HuH-7 (cell line): ENCODE data around the gene SPATA9.
"Not testable (repeated sequence)": the region's sequence is repeated elsewhere in the genome, so short reads cannot be mapped to it uniquely, and the experiment has no call there.

Experiments used
- DNase-seq: peaks from one replicate; pipeline ENCODE4 v3.0.0; 2011; ENCODE audit warnings: low spot score

The SPATA9 gene

GRCh38 chr5:95717439-95717838 lies 34.6 kb upstream of the SPATA9 start:
- no peak for DNase-seq

- no peak for DNase-seq
Observed at GRCh38 chr5:95715799-95716461, 33.1 kb upstream of the SPATA9 start.

DNA sequence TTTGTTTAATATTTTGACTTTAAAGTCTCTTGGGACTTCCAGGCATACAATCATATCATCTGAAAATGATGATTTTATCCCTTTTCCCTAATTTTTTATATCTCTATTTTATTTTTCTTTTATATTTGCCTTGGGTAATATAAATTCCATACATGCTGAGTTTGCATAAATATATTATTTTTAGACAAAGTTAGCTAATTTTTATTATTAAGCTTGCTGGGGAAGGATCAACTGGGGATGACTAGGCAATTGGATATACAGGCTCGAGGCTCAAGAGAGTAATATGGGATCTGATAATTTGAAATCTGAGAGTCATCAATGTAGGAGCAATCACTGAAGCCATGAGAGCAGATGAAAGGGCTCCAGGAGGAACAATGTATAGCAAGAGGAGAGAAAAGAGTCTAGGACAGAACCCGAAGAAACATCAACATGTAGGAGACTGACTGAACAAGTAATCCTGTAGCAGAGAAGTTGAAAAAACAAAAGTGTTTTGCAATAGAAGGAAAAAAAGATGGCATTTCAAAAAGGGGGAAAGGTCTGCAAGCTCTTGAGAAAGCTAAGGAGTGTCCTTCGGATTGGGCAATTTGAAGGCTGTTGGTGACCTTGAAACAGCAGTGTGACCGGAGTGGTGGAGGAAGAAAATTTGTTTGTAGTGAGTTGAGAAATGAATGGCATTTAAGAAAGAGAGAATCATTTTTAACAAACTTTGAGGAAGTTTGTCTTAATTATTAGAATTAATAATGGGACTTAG lies 31.3 kb upstream of the SPATA9 start:
- DNase-seq: no peak

- not testable (repeated sequence) for DNase-seq
Observed at GRCh38 chr5:95713246-95713645, 30.5 kb upstream of the SPATA9 start.

DNA sequence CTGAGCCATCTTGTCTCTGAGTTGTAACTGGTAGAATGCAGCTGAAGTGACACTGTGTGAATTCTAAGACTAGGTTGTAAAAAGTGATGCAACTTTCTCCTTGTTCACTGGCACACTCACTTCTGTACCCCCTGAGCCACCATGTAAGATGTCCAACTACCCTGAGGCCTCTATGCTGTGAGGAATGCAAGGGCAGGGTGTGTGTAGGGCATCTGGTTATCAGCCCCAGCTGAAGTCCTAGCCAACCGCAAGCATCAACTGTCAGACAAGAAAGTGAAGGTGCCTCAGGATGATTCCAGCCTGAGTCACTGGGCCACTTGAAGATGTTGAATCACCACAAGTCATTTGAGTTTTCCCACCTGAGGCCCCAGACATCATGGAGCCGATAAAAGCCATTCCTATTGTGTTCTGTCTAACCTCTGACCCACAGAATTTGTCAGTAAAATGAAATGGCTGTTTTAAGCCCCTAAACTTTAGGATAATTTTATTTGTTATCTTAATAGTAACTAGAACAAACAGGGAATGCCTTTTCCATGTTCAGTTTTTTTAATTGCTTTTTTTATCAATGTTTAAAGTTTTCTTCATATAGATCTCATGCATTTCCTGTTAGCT lies 29.7 kb upstream of the SPATA9 start:
- no peak for DNase-seq

DNA sequence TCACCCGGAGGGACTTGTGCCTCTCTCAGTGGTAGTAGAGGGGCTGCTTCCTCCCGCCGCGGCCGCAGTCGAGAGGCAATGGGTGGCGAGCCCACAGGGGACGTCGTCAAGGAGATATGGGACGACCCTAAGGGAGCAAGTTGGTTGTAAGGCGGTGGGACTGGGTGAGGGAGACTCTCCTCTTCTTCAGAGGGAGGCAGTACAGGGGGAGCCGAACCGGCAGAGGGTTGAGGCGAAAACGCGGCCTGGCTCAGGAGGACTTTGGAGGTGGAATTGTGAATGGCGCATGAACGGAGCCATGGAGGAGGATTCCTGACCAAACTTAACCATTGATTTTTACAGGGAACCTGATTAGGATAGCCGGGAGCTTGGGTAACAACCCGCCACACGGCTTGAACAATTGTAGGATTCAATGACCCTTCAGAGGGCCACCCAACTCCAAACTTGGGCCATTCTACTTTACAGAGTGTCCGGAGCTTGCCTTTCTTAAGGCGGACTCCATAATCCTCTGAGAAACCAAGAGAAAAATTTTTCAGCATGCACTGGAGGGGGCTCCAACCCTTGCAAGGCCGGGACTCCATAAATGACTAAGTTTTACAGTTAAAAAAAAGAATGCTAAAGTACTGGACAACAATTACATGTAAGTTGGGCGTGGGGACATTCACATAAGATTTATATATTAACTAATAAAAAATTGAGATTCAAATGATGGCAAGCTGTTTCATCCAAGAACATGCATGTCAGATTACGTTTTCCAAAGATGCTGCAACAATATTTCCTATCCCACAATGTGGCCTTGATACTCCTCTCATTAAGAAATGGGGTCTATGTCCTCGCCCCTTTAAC lies 28.9 kb upstream of the SPATA9 start:
- no peak for DNase-seq

- not testable (repeated sequence) for DNase-seq
Observed at GRCh38 chr5:95710651-95711500, 28.1 kb upstream of the SPATA9 start.

- DNase-seq: no peak
Observed at GRCh38 chr5:95709967-95710650, 27.3 kb upstream of the SPATA9 start.

GRCh38 chr5:95708876-95709275 lies 26.1 kb upstream of the SPATA9 start:
- DNase-seq: no peak

- DNase-seq: not testable (repeated sequence)
Observed at GRCh38 chr5:95707534-95708188, 24.9 kb upstream of the SPATA9 start.

- no peak for DNase-seq
Observed at GRCh38 chr5:95707055-95707454, 24.3 kb upstream of the SPATA9 start.

DNA sequence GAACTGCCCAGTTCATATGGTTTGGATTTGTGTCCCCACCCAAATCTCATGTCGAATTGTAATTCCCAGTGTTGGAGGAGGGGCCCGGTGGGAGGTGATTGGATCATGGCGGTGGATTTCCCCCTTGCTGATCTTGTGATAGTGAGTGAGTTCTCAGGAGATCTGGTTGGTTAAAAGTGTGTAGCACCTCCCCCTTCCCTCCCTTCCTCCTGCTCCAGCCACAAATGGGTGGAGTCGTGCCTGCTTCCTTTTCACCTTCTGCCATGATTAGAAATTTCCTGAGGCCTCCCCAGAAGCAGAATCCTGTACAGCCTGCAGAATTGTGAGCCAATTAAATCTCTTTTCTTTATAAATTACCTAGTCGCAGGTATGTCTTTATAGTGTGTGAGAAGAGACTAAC lies 23.4 kb upstream of the SPATA9 start:
- not testable (repeated sequence) for DNase-seq

DNA sequence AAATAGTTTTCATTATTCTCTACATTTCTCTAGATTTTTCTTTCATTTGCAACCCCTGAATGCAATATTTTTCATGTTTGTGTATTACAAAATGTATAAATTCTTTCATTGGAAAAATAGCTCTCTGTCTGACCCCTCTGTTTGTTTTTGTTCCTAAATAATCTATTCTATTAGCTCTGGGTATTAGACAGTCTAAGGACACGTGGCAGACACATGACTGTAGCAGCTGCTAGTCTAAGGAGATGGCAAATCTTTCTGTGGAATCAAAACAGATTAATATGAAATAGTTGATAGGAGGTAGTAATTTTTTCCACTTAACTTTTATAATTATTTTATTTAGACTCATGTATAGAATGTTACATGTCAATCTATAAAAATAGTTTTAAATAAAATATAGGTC lies 21.4 kb upstream of the SPATA9 start:
- no peak for DNase-seq

GRCh38 chr5:95701074-95701473 lies 18.3 kb upstream of the SPATA9 start:
- DNase-seq: no peak

DNA sequence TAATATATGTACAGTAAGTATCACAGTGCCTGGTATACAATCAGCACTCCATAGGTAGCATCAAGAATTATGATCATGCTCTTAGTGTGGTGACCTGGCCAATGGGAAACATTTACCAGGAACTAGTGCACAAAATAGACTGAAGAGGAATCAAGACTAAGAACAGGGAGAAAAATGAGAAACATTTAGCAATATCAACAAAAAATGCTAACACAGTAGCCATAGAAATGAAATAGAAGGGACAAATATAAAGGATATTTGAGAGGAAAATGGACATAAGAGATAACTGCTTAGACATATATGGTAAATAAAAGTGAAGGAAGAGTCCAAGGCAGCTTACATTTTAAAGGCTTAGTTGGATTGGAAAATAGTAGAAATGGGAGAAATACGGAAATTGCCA lies 16.5 kb upstream of the SPATA9 start:
- no peak for DNase-seq

- DNase-seq: no peak
Observed at GRCh38 chr5:95697781-95698681, 15.2 kb upstream of the SPATA9 start.

DNA sequence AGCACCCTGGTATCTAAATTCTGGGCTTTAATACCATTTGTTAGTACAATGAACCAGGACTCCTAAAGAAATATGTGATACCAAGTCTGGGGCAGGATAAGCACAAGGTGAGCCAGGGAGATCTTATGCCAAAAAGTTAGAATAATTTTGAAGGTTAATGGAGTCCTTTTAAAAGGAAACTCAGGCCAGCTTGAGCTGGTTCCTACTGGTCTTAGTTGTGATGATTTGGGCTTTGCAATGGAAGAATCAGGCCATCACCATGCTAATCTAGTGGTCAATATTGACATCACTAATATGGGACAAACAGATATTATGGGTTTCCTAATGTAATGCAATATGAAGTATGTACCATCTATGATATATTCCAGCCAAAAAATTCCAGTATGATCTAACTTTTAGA lies 7.5 kb upstream of the SPATA9 start:
- DNase-seq: no peak

- no peak for DNase-seq
Observed at GRCh38 chr5:95689680-95690079, 6.9 kb upstream of the SPATA9 start.

DNA sequence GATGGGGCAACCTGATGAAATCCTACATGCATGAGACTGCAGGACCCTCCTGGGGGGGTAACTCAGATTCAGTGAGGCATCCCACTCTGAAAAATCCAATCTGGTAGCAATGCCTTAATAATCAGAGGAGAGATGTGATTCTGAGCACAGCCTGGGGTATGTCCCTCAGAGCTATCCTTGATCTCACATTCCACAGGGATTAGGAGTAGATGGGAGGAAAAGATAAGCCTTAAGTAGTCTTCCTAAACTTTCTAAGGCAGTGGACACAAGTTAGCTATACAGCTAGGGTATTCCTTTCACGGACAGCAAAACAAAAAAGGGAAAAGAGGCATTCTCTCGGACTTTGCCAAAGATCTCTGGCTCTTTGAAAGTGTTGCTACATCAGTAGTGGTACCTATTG lies 3.9 kb upstream of the SPATA9 start:
- DNase-seq: no peak
